Measurements from ENCODE around the gene ACAP1.

ACAP1 gene

DNA sequence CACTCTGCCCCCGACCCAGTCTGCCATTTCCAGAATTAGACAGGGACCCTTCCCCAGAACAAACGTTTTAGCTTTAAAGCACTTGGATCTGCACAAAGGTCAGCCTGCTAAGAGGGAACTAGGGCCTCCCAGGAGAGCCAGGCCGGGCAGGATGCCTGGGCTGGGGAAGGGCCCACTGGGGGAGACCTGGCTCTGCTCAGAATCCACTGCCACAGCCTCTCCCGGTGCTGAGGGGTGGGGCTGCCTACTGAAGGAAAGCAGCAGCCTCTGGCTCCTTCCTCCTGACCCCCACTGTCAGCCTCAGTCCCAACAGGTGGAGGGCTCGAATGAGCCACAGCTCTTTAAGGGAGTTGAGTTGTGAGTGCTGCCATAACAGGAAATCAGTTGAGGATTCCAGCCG lies 43.6 kb upstream of the ACAP1 start:
- TF ChIP-seq FOXM1 (IDR thresholded peaks at IDR 0.05; ENCODE audit: borderline replicate concordance, low read depth) (no peak), CEBPB (IDR thresholded peaks at IDR 0.05) (no peak), ZBTB7A (IDR thresholded peaks at IDR 0.05; ENCODE audit: low read depth) (no peak), NFIC (IDR thresholded peaks at IDR 0.05) (no peak), EGR1 (IDR thresholded peaks at IDR 0.05) (no peak)

DNA sequence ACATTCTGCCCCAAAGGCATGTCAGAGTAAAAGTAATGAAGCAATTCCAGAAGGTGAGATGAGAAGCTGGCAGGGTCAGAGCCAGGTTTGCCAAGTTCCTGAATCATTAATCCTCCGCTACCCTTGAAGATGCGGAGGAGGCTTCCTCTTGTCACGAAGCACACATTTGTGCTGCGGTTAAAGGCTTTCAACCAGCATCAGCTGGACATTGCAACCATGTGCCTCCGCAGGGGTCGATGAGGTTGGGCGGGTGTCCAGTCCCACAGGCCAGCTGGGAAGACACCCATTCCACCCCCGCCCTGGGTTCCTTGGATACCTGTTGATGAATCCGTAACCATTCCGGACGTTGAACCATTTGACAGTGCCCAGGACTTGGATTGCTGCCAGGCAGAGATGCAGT lies 43.2 kb upstream of the ACAP1 start:
- TF ChIP-seq CREB1 (IDR thresholded peaks at IDR 0.05; ENCODE audit: low read depth) (no peak), YY1 (IDR thresholded peaks at IDR 0.05; ENCODE audit: low read depth) (no peak), TEAD4 (IDR thresholded peaks at IDR 0.05) (no peak), RAD21 (IDR thresholded peaks at IDR 0.05; ENCODE audit: low read depth) (no peak), ZBTB7A (IDR thresholded peaks at IDR 0.05; ENCODE audit: low read depth) (no peak), USF1 (IDR thresholded peaks at IDR 0.05) (no peak), CEBPB (IDR thresholded peaks at IDR 0.05) (no peak), TCF12 (IDR thresholded peaks at IDR 0.05; ENCODE audit: low read depth) (no peak), TAF1 (IDR thresholded peaks at IDR 0.05; ENCODE audit: low read depth) (no peak)
- TF ChIP-seq, protein P1, sequence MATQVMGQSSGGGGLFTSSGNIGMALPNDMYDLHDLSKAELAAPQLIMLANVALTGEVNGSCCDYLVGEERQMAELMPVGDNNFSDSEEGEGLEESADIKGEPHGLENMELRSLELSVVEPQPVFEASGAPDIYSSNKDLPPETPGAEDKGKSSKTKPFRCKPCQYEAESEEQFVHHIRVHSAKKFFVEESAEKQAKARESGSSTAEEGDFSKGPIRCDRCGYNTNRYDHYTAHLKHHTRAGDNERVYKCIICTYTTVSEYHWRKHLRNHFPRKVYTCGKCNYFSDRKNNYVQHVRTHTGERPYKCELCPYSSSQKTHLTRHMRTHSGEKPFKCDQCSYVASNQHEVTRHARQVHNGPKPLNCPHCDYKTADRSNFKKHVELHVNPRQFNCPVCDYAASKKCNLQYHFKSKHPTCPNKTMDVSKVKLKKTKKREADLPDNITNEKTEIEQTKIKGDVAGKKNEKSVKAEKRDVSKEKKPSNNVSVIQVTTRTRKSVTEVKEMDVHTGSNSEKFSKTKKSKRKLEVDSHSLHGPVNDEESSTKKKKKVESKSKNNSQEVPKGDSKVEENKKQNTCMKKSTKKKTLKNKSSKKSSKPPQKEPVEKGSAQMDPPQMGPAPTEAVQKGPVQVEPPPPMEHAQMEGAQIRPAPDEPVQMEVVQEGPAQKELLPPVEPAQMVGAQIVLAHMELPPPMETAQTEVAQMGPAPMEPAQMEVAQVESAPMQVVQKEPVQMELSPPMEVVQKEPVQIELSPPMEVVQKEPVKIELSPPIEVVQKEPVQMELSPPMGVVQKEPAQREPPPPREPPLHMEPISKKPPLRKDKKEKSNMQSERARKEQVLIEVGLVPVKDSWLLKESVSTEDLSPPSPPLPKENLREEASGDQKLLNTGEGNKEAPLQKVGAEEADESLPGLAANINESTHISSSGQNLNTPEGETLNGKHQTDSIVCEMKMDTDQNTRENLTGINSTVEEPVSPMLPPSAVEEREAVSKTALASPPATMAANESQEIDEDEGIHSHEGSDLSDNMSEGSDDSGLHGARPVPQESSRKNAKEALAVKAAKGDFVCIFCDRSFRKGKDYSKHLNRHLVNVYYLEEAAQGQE (IDR thresholded peaks at IDR 0.05; ENCODE audit: low read depth): no peak

DNA sequence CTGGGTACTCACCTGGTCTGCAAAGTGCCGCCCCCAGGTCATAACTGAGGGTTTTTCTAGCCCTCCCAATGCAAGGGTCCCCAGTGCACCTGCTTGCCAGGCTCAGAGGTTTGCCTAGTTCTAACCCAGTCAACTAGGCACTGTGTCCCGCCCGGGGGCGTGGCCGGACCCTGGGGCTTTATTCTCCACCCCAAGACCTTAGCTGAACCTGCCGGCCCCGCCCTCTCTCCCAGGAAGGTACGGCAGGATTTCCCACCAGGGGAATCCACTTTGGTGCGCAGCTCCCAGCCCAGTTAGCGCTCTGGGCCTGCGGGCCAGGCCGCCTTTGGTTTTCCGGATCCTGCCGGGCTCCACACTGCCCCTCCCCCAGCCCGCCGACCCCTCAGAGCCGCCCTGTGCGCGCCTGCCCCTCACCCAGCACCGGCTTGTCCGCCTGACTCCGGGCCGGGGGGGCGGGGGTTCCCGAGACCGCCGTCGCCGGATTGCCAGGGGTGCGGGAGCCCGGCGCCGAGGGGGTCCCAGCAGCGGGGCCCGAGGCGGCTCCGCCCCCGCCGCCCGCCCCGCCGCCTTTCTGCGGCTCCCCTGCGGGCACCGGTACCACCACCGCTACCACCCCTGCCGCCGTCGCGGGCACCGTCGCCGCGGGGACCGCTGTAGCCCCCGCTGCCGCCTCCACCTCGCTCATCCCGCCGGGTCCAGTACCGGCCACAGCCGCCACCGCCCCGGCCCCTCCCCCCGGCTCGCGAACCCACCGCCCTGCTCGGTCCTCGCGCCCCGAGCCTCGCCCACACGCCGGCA lies 42.3 kb upstream of the ACAP1 start:
- TF ChIP-seq USF1 (IDR thresholded peaks at IDR 0.05): no peak
- TF ChIP-seq EP300 (IDR thresholded peaks at IDR 0.05; ENCODE audit: borderline replicate concordance): no peak
- TF ChIP-seq FOXM1 (IDR thresholded peaks at IDR 0.05; ENCODE audit: borderline replicate concordance, low read depth): no peak
- TF ChIP-seq, protein P1 (IDR thresholded peaks at IDR 0.05; ENCODE audit: low read depth): no peak
- TF ChIP-seq EGR1 (IDR thresholded peaks at IDR 0.05): no peak
- TF ChIP-seq CEBPB (IDR thresholded peaks at IDR 0.05): no peak
- no peak for TF ChIP-seq MAX (IDR thresholded peaks at IDR 0.05)
- no peak for TF ChIP-seq TAF1 (IDR thresholded peaks at IDR 0.05; ENCODE audit: low read depth)
- no peak for TF ChIP-seq TCF12 (IDR thresholded peaks at IDR 0.05; ENCODE audit: low read depth)
- TF ChIP-seq TEAD4 (IDR thresholded peaks at IDR 0.05): no peak
- no peak for TF ChIP-seq NFIC (IDR thresholded peaks at IDR 0.05)
- TF ChIP-seq RAD21 (IDR thresholded peaks at IDR 0.05; ENCODE audit: low read depth): no peak
- TF ChIP-seq ZBTB7A (IDR thresholded peaks at IDR 0.05; ENCODE audit: low read depth): no peak
- no peak for TF ChIP-seq CREB1 (IDR thresholded peaks at IDR 0.05; ENCODE audit: low read depth)
- TF ChIP-seq YY1 (IDR thresholded peaks at IDR 0.05; ENCODE audit: low read depth): no peak

GRCh38 chr17:7294614-7295153 lies 41.6 kb upstream of the ACAP1 start, which contains the start of gene YBX2:
YBX2 (minus strand) TSS chr17:7294639; CDS start chr17:7294500, 139 bp downstream.
- no peak for TF ChIP-seq TCF12 (IDR thresholded peaks at IDR 0.05; ENCODE audit: low read depth)
- TF ChIP-seq USF1 (IDR thresholded peaks at IDR 0.05): peak; percentile 90
- peak; percentile 88 for TF ChIP-seq MAX (IDR thresholded peaks at IDR 0.05)
- no peak for TF ChIP-seq NFIC (IDR thresholded peaks at IDR 0.05)
- TF ChIP-seq RAD21 (IDR thresholded peaks at IDR 0.05; ENCODE audit: low read depth): no peak

DNA sequence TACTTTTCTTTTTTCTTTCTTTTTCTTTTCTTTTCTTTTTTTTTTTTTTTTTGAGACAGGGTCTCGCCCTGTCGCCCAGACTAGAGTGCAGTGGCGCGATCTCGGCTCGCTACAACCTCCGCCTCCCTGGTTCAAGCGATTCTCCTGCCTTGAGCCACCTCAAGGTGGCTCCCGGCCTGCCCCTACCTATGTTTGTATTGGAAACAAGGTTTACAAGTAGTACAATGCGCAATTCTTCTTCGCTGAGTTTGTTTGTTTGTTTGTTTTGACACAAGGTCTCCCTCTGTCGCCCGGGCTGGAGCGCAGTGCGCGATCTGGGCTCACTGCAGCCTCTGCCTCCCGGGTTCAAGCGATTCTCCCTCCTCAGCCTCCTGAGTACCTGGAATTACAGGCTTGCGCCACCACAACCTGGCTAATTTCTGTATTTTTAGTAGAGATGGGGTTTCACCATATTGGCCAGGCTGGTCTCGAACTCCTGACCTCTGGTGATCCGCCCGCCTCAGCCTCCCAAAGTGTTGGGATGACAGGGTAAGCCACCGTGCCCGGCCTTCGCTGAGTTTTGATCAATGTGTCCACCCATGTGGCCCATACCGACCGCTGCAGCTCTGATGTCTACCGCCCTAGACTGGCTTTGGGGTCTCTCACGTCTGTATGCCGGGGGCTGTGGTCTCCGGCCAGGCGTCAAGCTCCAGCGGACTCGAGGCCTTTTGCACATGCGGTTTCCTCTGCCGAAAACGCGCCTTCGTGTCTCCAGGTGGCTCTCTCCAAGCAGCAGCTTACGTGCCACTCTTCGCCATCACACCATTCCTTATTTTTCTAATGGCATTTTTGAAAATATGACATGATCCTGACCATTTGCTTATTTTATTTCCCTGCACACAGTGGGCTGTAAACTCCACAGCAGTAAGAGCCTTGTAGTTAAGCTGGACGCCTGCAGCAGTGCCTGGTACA lies 40.8 kb upstream of the ACAP1 start:
- TF ChIP-seq YY1 (IDR thresholded peaks at IDR 0.05; ENCODE audit: low read depth) (no peak), CEBPB (IDR thresholded peaks at IDR 0.05) (no peak), NFIC (IDR thresholded peaks at IDR 0.05) (no peak), FOXM1 (IDR thresholded peaks at IDR 0.05; ENCODE audit: borderline replicate concordance, low read depth) (no peak), EGR1 (IDR thresholded peaks at IDR 0.05) (no peak), EP300 (IDR thresholded peaks at IDR 0.05; ENCODE audit: borderline replicate concordance) (no peak), RAD21 (IDR thresholded peaks at IDR 0.05; ENCODE audit: low read depth) (no peak), USF1 (IDR thresholded peaks at IDR 0.05) (no peak), TCF12 (IDR thresholded peaks at IDR 0.05; ENCODE audit: low read depth) (no peak)
- TF ChIP-seq, protein P1 (IDR thresholded peaks at IDR 0.05; ENCODE audit: low read depth): no peak
